Natural killer cell treated with Interleukin-12 subunit alpha and Interleukin-12 subunit beta and Interleukin-15 and Interleukin-18, amount 100 ng/mL, for 72 hours (primary cell): ENCODE data around the gene CFAP46. TPM values are rescaled to one million over a fixed set of nuclear protein-coding genes. Genes with fewer than 3 reads are reported as not detected.
A peak's percentile ranks its signal among the peaks of the same experiment; 100 is the strongest.

Experiments used
- ATAC-seq, 2 donors: fragments of 150-1000 bp; cut with Tn5 transposase in 1 of 2; sonication (Bioruptor Pico), chemical (Tn5 transposase) in 1 of 2; 2 replicates each; pipeline ENCODE4 v1.10.0; 2021
- DNase-seq: peaks from one replicate; pipeline ENCODE4 v3.0.0; 2022; ENCODE audit warnings: low spot score
- H3K27ac Mint-ChIP-seq, 2 donors: 1 replicate in 1 of 2; 2 replicates in 1 of 2; pipeline ENCODE4 v1.8.0; 2022; ENCODE audit warnings: mixed read lengths in 2 of 2, mild to moderate bottlenecking in 1 of 2, moderate library complexity in 1 of 2
- H3K27me3 Mint-ChIP-seq, 2 donors: 1 replicate in 1 of 2; 2 replicates in 1 of 2; pipeline ENCODE4 v1.8.0; 2022; ENCODE audit warnings: mixed read lengths in 2 of 2
- H3K36me3 Mint-ChIP-seq: one replicate; pipeline ENCODE4 v1.8.0; 2022; ENCODE audit warnings: mixed read lengths
- H3K4me1 Mint-ChIP-seq, 2 donors: 1 replicate in 1 of 2; 2 replicates in 1 of 2; pipeline ENCODE4 v1.8.0; 2022; ENCODE audit warnings: low read depth in 2 of 2, mixed read lengths in 2 of 2, mild to moderate bottlenecking in 1 of 2
- H3K4me3 Mint-ChIP-seq: one replicate; pipeline ENCODE4 v1.8.0; 2022; ENCODE audit warnings: mixed read lengths
- H3K9me3 Mint-ChIP-seq: 2 replicates; pipeline ENCODE4 v1.8.0; 2022; ENCODE audit warnings: mixed read lengths
- total RNA-seq, 2 donors: library from RNA; stranded (reverse); gene quantifications; one replicate each; pipeline ENCODE4 v1.2.3, GENCODE V29; 2022

CFAP46 gene
- total RNA-seq, 2 donors from 2014 or later: 0.19 TPM; not detected in 1

DNA sequence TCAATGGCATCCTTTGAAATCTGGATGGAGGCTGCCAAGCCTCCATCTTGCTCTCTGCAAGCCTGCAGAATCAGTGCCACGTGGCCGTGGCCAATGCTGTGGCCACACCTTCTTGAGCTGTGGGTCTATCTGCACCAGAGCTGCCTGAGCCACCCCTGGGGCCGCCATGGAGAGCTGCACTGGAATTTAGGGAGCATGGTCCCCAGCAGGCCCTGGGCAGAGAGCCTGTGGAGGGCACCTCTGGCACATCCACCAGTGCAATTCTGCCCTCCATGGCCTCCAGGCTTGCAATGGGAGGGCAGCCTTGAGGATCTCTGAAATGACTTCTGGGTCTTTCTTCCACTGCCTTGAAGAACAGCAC, 100.8 kb downstream of the CFAP46 start:
- Mint-ChIP-seq H3K27me3 (peaks cover 8 to 9% of the 10 kb centered on the region in 2 donors), H3K9me3 (peaks cover 7% of the 10 kb centered on the region), H3K4me1 (no peaks in the 10 kb centered on the region), H3K36me3 (peaks cover 9% of the 10 kb centered on the region), H3K4me3 (no peak overlapping the region), H3K27ac (no peak overlapping the region)
- DNase-seq (no peak), ATAC-seq (peak in 1 of 2 donors; percentile 30)

DNA sequence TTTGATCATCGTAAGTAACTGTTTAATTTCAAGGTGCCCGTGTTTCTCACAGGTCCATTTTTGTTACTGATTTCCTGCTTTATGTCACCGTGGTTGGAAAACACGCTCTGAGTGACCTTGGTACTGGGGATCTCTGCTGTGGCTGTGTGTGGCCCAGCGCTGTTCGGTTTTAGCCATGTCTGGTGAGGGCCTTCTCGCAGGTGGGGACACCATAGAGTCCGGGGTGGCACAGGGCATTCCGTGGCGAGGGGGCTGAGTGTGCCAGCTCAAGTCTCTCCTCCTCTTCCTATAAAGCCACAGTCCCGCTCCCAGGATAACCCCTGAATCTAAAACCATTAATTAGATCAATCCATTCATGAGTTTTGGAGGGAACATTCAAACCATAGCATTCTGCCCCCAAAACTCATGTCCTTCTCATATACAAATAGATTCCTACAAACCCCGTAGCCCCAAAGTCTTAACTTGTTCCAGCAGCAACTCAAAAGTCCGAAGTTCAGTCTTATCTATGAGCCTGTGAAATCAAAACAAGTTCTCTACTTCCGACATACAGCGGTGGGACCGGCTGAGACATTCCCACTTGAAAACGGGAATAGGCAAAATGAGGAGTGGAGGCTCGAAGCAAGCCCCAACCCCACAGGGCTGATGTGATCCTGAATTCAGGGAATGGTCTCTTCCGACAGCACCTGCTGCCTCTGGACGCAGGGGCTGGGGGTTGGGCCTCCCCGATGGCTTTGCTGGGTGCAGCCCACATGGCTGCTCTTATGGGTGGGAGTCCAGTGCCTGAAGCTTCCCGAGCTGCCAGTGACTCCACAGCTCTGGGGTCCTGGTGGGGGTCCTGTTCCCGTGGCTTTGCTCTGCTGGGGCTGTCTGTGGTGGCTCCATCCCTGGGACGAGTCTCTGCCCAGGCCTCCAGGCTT, 101.4 kb downstream of the CFAP46 start:
- DNase-seq (peak; percentile 51), ATAC-seq (no peak)
- no peak overlapping the region for H3K4me3 Mint-ChIP-seq
- H3K4me1 Mint-ChIP-seq: no peaks in the 10 kb centered on the region
- H3K36me3 Mint-ChIP-seq: peaks cover 9% of the 10 kb centered on the region
- H3K9me3 Mint-ChIP-seq: peaks cover 7% of the 10 kb centered on the region
- H3K27me3 Mint-ChIP-seq: peaks cover 8 to 9% of the 10 kb centered on the region in 2 donors
- no peak overlapping the region for H3K27ac Mint-ChIP-seq

DNA sequence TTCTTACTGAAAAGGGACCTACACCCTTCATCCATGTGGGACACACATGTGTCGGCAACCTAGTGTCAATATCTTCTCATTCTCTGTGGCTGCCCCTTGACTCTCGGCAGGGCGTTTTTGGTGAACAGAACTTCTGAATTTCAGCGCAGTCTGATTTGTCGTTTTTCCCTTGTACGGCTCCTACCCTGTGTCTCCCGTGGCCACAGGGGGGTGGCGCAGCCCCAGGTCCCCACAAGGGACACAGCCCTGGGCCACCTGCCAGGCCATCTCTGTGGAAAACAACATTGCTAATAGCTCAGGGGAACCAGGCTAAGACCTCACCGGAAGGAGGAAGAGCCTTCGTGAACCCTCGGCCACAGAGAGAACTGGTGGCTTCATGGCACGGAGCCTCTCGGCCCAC, 103.3 kb downstream of the CFAP46 start:
- Mint-ChIP-seq H3K27me3 (peaks cover 8 to 9% of the 10 kb centered on the region in 2 donors), H3K4me1 (no peaks in the 10 kb centered on the region), H3K9me3 (peaks cover 7% of the 10 kb centered on the region), H3K36me3 (peaks cover 9% of the 10 kb centered on the region), H3K27ac (no peak overlapping the region), H3K4me3 (no peak overlapping the region)
- ATAC-seq (no peak), DNase-seq (peak; percentile 53)

DNA sequence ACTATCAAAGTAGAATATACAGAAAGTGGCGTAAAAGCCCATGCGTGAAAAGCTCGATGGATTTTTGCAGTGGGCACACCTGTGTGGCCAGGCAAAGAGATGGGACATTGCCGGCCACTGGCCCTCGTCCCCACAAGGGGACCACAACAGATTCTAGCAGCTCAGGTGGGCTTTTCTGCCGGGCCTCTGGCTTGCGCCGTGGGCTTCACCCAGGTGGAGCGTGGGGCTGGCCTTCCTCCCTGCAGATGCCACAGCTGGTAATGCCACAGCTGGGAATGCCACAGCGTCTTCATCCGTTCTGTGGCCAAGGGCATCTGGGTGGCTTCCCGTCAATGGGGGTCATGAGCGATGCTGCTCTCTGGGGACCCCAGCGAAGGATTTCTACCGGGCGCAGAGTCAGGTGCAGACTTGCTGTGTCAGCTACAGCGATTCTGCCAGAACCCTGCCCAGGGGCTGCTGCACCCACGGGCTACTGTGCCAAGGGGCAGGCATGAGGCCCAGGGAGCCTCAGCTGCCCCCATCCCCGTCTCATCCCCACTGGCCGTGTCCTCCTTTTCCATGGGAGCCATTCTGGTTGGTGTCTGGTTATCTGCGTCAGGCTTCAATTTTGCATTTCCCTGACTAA, 103.9 kb downstream of the CFAP46 start:
- no peak for ATAC-seq
- DNase-seq: no peak
- peaks cover 7% of the 10 kb centered on the region for H3K9me3 Mint-ChIP-seq
- no peak overlapping the region for H3K4me3 Mint-ChIP-seq
- H3K36me3 Mint-ChIP-seq: peaks cover 9% of the 10 kb centered on the region
- no peaks in the 10 kb centered on the region for H3K4me1 Mint-ChIP-seq
- H3K27me3 Mint-ChIP-seq: peaks cover 8 to 9% of the 10 kb centered on the region in 2 donors
- no peak overlapping the region for H3K27ac Mint-ChIP-seq

DNA sequence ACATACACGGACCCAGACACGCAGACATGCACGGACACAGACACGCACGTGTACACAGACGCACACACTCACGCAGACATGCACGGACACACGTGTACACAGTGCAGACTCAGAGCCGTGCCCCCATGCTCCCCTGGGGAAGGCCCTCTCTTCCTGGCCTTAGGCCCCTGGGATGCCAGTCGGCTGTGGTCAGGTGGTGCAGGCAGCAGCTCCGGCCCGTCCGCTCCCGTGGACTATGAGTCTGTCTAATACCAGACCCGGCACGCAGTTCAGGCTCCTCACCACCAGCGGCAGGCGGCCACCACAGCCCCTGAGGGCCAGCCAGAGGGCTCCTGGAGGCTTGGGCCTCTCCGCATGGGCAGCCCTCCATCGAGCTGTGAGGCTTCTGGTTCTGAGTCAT, 104.5 kb downstream of the CFAP46 start:
- DNase-seq: peak; percentile 44
- peak in 1 of 2 donors; percentile 39 for ATAC-seq
- Mint-ChIP-seq H3K4me1 (no peaks in the 10 kb centered on the region), H3K27ac (no peak overlapping the region), H3K27me3 (peaks cover 8 to 9% of the 10 kb centered on the region in 2 donors), H3K9me3 (peaks cover 7% of the 10 kb centered on the region), H3K36me3 (peaks cover 9% of the 10 kb centered on the region), H3K4me3 (no peak overlapping the region)

DNA sequence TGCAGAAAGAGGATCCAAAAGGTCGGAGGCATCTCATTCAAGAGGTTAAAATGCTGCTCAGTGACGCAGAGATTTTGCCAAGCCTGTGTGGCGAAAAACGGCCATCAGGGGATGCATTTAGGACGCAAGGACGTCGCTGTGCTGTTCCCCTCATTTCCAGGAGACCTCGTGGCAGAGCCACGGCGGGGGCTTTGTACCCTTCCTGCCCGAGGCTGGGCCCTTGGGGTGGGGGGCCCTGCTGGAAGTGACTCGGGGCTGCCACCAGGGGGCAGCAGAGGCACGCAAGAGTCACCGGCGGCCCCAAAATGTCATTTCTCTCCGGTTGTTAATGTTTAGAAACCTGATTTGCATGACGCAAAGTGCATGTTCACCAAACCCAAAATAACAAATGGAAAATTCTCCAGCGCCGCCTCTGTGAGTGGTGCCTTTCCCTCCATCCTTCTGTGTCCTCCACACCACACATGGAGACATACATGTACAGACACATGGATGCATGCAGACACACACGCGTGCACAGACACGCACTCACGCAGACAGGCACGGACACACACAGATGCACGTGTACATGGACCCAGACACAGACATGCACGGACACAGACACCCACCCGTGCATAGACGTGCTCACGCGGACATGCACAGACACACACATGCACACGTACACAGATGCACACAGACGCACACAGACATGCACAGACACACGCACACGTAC, 105.4 kb downstream of the CFAP46 start:
- Mint-ChIP-seq H3K36me3 (peaks cover 1% of the 10 kb centered on the region), H3K27me3 (peaks cover 2 to 3% of the 10 kb centered on the region in 2 donors)
- ATAC-seq: no peak

DNA sequence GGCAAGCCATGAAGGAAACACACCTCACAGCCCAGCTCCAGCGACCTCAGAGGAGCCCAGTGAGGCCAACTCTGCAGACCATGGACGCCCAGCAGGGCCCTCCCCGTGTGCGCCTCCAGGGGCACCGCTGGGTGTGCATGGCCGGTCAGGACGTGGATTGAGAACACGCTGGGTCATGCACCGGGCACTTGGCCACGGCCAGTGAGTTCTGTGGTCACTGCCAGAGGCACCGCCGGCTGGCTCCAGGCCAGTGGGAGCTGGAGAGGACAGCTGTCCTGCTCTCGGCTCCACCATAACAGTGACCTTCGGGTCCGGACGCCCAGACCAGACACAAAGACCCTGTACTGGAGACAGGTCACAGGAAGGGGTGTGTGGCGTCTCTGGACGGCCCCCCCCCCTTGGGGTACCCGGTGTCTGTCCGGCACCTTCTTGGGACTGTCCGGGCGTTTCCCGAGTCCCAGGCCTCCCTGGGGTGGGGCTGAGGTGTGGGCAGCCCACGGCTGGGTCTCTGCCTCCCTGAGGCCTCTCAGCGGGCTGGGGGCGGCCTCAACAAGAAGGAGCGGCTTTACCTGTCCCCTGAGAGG, 106.0 kb downstream of the CFAP46 start:
- H3K36me3 Mint-ChIP-seq: no peaks in the 10 kb centered on the region
- no peaks in the 10 kb centered on the region for H3K4me1 Mint-ChIP-seq
- peaks cover 3 to 7% of the 10 kb centered on the region in 2 donors for H3K27me3 Mint-ChIP-seq
- no peak overlapping the region for H3K4me3 Mint-ChIP-seq
- ATAC-seq (no peak), DNase-seq (peak; percentile 56)
- H3K27ac Mint-ChIP-seq: no peak overlapping the region
- no peaks in the 10 kb centered on the region for H3K9me3 Mint-ChIP-seq

More for the DNA sequence above, 105.4 kb downstream of the CFAP46 start:
- H3K4me1 Mint-ChIP-seq: no peaks in the 10 kb centered on the region
- peaks cover under 1% of the 10 kb centered on the region for H3K9me3 Mint-ChIP-seq
- H3K27ac Mint-ChIP-seq: no peak overlapping the region
- peak; percentile 62 for DNase-seq
- H3K4me3 Mint-ChIP-seq: no peak overlapping the region

DNA sequence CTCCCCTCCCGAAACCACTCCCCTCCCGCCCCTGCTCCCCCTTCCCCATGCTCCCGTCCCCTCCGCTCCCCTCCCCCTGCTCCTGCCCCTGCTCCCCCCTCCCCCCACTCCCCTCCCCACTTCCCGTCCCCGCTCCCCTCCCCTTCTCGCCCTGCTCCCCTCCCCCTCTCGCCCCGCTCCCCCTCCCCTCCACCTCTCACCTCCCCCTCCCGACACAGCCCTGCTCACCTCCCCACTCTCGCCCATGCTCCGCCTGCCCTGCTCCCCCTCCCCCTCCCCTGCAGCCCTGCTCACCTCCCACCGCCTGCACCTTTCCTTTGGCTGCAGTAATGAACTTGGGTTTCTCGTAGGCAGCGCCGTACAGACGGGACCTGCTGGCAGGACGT, 106.5 kb downstream of the CFAP46 start:
- Mint-ChIP-seq H3K4me3 (no peak overlapping the region), H3K4me1 (no peaks in the 10 kb centered on the region), H3K27me3 (peaks cover 2 to 11% of the 10 kb centered on the region in 2 donors), H3K27ac (no peak overlapping the region), H3K36me3 (no peaks in the 10 kb centered on the region), H3K9me3 (no peaks in the 10 kb centered on the region)
- DNase-seq (no peak), ATAC-seq (no peak)

DNA sequence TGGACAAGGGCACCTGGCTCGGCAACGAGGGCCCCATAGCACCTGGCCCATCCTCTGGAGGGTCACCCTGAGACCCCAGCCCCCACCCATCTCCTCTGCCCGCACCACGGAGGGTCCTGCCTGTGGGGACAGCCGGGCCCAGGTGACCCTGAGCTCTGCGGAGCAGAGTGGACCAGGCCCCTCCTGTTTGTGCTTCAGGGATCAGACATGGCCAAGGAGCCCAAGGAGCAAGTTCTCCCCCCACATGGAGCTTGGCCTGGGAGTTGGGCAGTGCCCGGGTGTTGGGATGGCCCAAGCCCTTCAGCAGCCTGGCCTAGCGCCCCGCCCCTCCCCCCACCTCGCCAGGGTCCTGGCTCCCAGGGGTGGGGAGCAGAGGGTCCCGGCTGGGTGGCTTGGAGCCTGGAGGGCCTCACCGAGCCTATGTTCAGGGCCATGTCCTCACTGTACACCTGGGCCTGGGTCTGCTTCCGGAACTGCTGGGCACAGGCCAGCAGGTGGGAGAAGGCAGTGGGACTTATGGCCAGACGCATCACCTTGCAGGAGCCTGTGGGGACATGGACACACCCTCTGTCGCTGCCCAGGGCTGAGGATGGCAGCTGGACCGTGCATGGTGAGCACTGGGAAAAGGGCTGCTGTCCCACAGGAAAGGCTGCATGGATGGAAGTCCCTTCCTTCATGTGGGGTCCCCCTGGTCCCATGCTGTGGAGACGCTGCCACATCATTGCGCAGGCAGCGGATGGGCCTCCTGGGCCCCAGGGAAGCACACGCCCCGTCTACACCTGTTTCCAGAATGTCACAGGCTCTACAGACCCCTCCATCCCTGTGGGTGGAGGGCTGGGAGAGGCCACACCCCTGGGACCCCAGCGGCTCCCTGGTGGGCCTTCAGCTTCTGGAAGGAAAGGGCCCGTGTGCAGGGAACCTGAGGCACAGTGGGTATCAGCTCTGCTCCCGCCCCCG, 107.2 kb downstream of the CFAP46 start:
- Mint-ChIP-seq H3K27ac (no peak overlapping the region), H3K36me3 (no peaks in the 10 kb centered on the region), H3K9me3 (no peaks in the 10 kb centered on the region), H3K4me3 (no peak overlapping the region), H3K27me3 (peaks cover 0 to 18% of the 10 kb centered on the region in 2 donors), H3K4me1 (no peaks in the 10 kb centered on the region)
- DNase-seq (peak; percentile 49), ATAC-seq (peak in 1 of 2 donors; percentile 13)

DNA sequence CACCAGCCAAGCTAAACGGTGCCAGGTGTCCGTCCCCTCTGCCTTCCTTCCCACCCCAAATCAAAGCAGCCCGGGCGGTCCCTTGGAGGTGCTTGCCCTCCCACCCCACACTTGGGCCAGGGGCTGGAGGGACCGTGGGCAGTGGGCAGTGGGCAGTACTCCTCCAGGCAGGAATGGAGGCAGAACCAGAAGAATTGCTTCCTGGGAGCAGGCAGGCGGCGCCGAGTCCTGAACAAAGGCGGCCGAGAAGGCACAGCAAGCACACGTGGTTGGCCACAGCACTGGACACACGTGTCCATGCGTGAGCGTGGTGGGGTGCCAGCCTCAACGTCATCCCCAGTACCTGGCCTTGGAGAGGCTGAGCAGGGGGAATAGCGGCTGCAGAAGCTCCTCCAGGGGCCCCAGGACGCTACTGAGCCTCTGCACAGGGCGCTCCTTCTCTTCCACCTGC, 108.0 kb downstream of the CFAP46 start:
- H3K27me3 Mint-ChIP-seq: peaks cover 3 to 18% of the 10 kb centered on the region in 2 donors
- no peaks in the 10 kb centered on the region for H3K9me3 Mint-ChIP-seq
- DNase-seq: peak; percentile 54
- no peak overlapping the region for H3K4me3 Mint-ChIP-seq
- no peaks in the 10 kb centered on the region for H3K4me1 Mint-ChIP-seq
- no peak for ATAC-seq
- H3K27ac Mint-ChIP-seq: no peak overlapping the region
- H3K36me3 Mint-ChIP-seq: no peaks in the 10 kb centered on the region

DNA sequence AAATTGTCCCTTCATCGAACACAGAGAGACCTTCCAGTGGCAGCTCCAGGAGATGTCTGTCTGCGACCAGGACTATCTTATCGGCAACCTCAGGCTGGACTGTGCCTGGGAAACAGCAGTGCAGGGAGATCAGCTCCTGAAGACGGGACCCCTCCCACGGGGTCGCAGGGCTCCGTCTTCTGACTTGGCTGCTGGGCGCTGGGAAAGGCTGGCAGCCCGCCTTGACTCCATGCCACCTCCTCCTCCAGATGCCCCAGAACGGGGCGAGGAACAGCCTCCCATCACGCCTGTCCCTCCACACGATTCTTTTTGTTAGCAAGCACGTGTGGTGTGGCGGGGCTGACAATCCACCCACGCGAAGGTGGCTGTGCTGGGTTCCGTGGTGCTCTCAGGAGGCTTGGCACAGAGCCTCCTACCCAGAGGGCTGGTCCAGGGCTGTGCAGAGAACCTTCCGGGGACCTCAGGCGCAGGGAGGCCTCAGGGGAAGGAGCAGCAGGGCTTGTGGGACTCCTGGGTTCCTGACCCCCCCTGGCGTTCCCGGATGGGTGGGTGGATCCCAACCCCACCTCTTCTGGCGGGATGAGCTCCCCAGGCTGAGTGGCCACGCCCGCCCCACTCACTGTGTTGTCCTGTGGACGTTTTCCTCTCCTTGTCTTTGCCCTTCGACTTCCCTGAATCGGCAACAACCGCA, 108.8 kb downstream of the CFAP46 start:
- Mint-ChIP-seq H3K4me3 (no peak overlapping the region), H3K27ac (no peak overlapping the region), H3K36me3 (no peaks in the 10 kb centered on the region), H3K9me3 (no peaks in the 10 kb centered on the region), H3K27me3 (peaks cover 4 to 18% of the 10 kb centered on the region in 2 donors), H3K4me1 (no peaks in the 10 kb centered on the region)
- DNase-seq (peak; percentile 44), ATAC-seq (no peak)

DNA sequence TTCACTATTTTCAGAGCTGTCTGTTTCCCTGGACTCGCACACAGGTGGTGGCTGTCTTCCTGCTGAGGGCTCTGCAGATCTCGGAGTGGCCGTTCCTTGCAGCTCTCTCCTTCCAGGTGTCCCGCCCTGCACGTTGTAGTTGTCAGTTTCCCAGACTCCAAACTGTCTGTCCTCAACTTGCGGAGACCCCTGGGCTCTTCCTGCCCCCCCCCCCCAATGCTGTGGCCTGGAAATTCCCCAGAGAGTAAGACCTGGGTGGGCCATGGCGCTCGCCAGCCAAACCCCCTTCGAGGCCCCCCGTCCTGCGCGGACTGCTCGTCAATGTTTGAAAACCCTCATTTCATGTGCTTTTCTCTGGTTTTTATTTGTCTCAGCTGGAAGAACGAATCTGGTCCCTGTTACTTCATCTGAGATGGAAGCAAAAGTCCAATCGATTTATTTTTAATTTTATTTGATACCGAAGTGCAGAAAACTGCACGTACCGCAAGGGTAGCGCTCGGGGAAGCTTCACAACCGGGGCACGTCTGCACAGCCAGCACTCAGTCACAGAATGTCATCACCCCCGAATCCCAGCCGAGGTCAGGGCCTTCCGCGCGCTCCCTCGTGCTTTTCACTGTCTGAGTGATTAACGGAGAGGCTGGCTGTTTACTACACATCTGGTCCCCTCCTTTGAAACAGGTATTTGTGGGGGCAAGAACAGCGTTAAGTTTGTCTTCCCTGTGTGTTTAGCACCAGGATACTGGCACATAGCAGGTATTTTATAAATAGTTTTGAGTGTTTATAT, 110.0 kb downstream of the CFAP46 start:
- no peak overlapping the region for H3K4me3 Mint-ChIP-seq
- DNase-seq (no peak), ATAC-seq (no peak)
- H3K27ac Mint-ChIP-seq: no peak overlapping the region
- H3K9me3 Mint-ChIP-seq: no peaks in the 10 kb centered on the region
- no peaks in the 10 kb centered on the region for H3K36me3 Mint-ChIP-seq
- no peaks in the 10 kb centered on the region for H3K4me1 Mint-ChIP-seq
- peaks cover 4 to 18% of the 10 kb centered on the region in 2 donors for H3K27me3 Mint-ChIP-seq
